ENCODE results near the gene LYRM4. TPM values are rescaled to one million over a fixed set of nuclear protein-coding genes. Genes with fewer than 3 reads are reported as not detected.

LYRM4 gene
- total RNA-seq, 1 donor from 2014 or later: 28.5 TPM

DNA sequence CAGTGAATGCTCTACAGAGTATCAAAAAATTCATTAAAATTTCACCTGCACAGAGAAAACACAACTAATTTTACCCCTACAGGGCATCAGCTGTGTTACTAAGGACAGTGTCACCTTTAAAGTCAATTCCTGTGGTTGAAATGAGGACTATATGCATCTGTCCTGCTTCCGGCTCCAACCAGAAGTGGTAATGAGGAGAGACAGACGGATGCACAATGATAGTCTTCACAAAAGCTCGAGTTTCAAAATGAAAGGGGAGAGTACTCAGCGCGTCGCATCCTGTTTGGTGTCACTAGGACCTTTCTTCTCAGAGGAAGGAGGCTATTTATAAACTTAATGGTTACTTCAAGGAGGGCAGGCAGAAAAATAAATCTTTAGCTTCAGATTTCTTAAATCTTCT lies 86.5 kb downstream of the LYRM4 start:
- DNase-seq: no peak
- Histone ChIP-seq H3K4me1 (peaks cover 14% of the 10 kb centered on the region), H3K27me3 (ENCODE audit: low read depth) (no peaks in the 10 kb centered on the region), H3K9me3 (replicated peaks) (no peaks in the 10 kb centered on the region), H3K27ac (replicated peaks) (peak overlapping the region; percentile 47), H3K36me3 (no peaks in the 10 kb centered on the region), H3K4me3 (peak overlapping the region; percentile 36)
- intact Hi-C loops (cut with micrococcal nuclease): no loop called here
- TF ChIP-seq, protein P1, sequence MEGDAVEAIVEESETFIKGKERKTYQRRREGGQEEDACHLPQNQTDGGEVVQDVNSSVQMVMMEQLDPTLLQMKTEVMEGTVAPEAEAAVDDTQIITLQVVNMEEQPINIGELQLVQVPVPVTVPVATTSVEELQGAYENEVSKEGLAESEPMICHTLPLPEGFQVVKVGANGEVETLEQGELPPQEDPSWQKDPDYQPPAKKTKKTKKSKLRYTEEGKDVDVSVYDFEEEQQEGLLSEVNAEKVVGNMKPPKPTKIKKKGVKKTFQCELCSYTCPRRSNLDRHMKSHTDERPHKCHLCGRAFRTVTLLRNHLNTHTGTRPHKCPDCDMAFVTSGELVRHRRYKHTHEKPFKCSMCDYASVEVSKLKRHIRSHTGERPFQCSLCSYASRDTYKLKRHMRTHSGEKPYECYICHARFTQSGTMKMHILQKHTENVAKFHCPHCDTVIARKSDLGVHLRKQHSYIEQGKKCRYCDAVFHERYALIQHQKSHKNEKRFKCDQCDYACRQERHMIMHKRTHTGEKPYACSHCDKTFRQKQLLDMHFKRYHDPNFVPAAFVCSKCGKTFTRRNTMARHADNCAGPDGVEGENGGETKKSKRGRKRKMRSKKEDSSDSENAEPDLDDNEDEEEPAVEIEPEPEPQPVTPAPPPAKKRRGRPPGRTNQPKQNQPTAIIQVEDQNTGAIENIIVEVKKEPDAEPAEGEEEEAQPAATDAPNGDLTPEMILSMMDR (IDR thresholded peaks at IDR 0.05; ENCODE audit: borderline replicate concordance): no peak

DNA sequence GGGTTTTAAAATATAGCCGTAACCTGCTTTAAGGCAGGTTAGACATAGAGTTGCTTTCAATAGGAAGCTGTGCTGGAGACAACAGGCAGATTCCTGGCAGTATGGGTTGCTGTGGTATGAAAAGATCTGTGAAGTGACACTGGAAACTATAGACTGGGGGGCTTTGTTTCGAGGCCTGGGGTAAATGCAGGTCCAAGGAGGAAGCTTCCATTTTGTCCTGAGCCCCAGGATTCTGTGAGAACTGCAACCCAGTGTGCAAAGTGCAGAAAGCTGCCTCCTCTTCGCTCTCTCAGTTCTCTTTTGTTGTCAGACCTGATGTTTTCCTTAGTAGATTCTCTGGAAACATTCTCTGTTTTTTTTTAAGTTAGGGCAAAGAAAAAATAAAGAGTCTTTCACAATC lies 86.9 kb downstream of the LYRM4 start:
- peak overlapping the region; percentile 47 for H3K27ac ChIP-seq (replicated peaks)
- intact Hi-C loops (cut with micrococcal nuclease): no loop called here
- H3K9me3 ChIP-seq (replicated peaks): no peaks in the 10 kb centered on the region
- TF ChIP-seq, protein P1 (IDR thresholded peaks at IDR 0.05; ENCODE audit: borderline replicate concordance): no peak
- no peaks in the 10 kb centered on the region for H3K27me3 ChIP-seq (ENCODE audit: low read depth)
- H3K4me1 ChIP-seq: peaks cover 14% of the 10 kb centered on the region
- peak overlapping the region; percentile 36 for H3K4me3 ChIP-seq
- H3K36me3 ChIP-seq: no peaks in the 10 kb centered on the region
- no peak for DNase-seq

DNA sequence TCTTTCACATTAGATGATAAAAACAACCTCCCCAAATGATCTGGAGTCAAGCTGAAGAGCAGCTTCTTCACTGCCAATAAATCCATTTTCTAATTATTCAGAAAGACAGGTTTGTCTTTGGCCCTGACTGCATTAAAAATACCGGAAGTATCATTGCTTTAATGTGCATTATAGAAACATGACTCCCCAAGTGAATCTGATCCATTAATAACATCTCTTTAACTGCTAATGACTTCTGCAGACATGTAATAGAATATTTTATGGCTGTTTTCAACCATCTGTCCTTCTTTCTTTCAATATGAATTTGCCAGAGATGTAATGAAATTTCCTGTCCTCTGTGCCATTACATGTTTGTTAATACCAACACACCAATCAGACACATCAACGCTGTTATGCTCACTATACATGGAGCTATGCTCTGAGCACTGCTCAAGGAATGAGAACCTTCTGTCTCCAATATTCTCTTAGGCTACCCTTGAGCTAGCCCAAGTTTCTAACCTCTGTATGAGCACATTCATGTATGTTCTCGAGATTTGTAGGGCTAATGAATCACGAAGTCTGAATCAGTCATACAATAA lies 87.8 kb downstream of the LYRM4 start:
- Histone ChIP-seq H3K4me3 (no peak overlapping the region), H3K36me3 (no peaks in the 10 kb centered on the region), H3K9me3 (replicated peaks) (no peaks in the 10 kb centered on the region), H3K27ac (replicated peaks) (no peak overlapping the region), H3K27me3 (ENCODE audit: low read depth) (no peaks in the 10 kb centered on the region), H3K4me1 (peaks cover 15% of the 10 kb centered on the region)
- no peak for DNase-seq
- TF ChIP-seq, protein P1 (IDR thresholded peaks at IDR 0.05; ENCODE audit: borderline replicate concordance): no peak
- intact Hi-C loops (cut with micrococcal nuclease): no loop called here

DNA sequence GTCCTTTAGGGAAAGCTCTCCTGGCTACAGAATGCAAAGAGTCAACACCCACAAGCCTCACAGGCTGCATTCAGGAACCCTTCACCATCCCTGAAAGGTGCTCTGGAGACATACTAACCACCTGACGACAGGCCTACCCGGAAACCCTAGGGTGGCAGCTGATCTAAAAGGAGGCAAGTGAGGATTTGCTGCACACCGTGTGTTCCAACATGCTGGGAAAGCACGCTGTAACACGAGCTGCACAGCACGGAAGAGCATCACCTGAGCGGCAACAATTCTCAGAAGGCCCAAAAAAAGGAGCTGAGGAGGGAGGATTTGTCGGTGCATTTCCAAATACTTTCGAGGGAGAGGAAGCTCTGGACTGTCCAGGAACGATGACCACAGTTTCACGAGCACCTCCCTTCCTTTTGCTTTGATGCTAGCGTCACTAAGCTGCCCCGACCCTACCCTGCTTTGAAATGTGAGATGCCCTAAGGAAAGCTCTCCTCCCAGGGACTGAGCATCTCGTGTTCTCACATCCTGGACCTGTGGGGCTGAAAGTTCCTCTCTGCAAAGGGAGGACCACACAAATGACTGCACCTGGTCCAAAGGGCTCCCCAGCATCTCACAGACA lies 88.6 kb downstream of the LYRM4 start:
- intact Hi-C loops (cut with micrococcal nuclease): no loop called here
- no peak for DNase-seq
- no peaks in the 10 kb centered on the region for H3K9me3 ChIP-seq (replicated peaks)
- H3K4me1 ChIP-seq: peaks cover 18% of the 10 kb centered on the region
- H3K36me3 ChIP-seq: no peaks in the 10 kb centered on the region
- H3K27ac ChIP-seq (replicated peaks): no peak overlapping the region
- H3K27me3 ChIP-seq (ENCODE audit: low read depth): no peaks in the 10 kb centered on the region
- TF ChIP-seq, protein P1 (IDR thresholded peaks at IDR 0.05; ENCODE audit: borderline replicate concordance): no peak
- H3K4me3 ChIP-seq: no peak overlapping the region

DNA sequence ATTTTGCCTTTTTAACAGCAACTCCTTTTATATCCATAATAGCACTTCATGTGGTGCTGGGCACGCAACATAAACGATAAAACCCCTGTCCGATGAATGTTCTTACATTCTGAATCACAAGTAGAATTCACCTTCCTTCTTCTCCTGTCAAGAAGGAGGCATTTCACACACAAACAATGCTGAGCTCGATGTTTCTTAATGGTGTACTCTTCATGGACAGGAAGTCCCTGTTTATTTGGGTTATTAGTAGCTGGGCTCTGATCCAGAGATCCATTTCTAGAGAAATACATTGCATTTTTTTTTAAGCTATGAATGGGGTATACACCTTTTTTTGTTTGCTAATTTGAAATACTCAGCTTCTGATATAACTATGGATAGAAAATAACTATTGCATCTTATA lies 93.2 kb downstream of the LYRM4 start:
- intact Hi-C loops (cut with micrococcal nuclease): no loop called here

More for the DNA sequence above, 93.2 kb downstream of the LYRM4 start:
- Histone ChIP-seq H3K4me3 (no peak overlapping the region), H3K9me3 (replicated peaks) (no peaks in the 10 kb centered on the region), H3K36me3 (no peaks in the 10 kb centered on the region), H3K4me1 (peaks cover 4% of the 10 kb centered on the region), H3K27me3 (ENCODE audit: low read depth) (no peaks in the 10 kb centered on the region), H3K27ac (replicated peaks) (no peak overlapping the region)
- DNase-seq: no peak
- TF ChIP-seq, protein P1 (IDR thresholded peaks at IDR 0.05; ENCODE audit: borderline replicate concordance): no peak

Data from left ventricle myocardium inferior (tissue), 1 donor.